KMS-11 (cell line): ENCODE data around the gene KISS1.

Experiments used
- H2AFZ ChIP-seq: fragments of 200-600 bp; sonication (generic); 2 replicates; pipeline ENCODE4 v1.6.1; 2016; ENCODE audit warnings: antibody characterized with exemption, mixed run types, low read depth
- H3K27ac ChIP-seq: fragments of 200-600 bp; sonication (generic); 2 replicates; pipeline ENCODE4 v1.6.1; 2016; ENCODE audit warnings: mild to moderate bottlenecking, mixed run types
- H3K27me3 ChIP-seq: fragments of 200-600 bp; sonication (generic); 2 replicates; pipeline ENCODE4 v1.6.1; 2017; ENCODE audit warnings: mild to moderate bottlenecking, low read depth, mixed run types, moderate library complexity; ENCODE audit not compliant: insufficient read depth
- H3K36me3 ChIP-seq: fragments of 200-600 bp; sonication (generic); 2 replicates; pipeline ENCODE4 v1.6.1; 2017; ENCODE audit warnings: mild to moderate bottlenecking, mixed run types; ENCODE audit not compliant: insufficient read depth
- H3K4me1 ChIP-seq: fragments of 200-600 bp; sonication (generic); 2 replicates; pipeline ENCODE4 v1.6.1; 2016; ENCODE audit warnings: mild to moderate bottlenecking, low read depth, mixed run types; ENCODE audit not compliant: poor library complexity, severe bottlenecking
- H3K4me2 ChIP-seq: fragments of 200-600 bp; sonication (generic); 2 replicates; pipeline ENCODE4 v1.7.0; 2016; ENCODE audit warnings: mild to moderate bottlenecking, mixed run types
- H3K4me3 ChIP-seq: fragments of 200-600 bp; sonication (generic); IDR thresholded peaks from 2 replicates; pipeline ENCODE4 v1.6.1; 2017; ENCODE audit warnings: low read depth, low read length, mixed read lengths; ENCODE audit not compliant: insufficient read depth
- H3K79me2 ChIP-seq: fragments of 200-600 bp; sonication (generic); 2 replicates; pipeline ENCODE4 v1.6.1; 2016; ENCODE audit warnings: low read depth, mixed run types; ENCODE audit not compliant: insufficient read depth
- H3K9ac ChIP-seq: fragments of 200-600 bp; sonication (generic); 2 replicates; pipeline ENCODE4 v1.6.1; 2016; ENCODE audit warnings: mild to moderate bottlenecking, mixed run types
- H4K20me1 ChIP-seq: fragments of 200-600 bp; sonication (generic); 2 replicates; pipeline ENCODE4 v1.6.1; 2016; ENCODE audit warnings: mild to moderate bottlenecking, mixed run types; ENCODE audit not compliant: insufficient read depth
- CTCF ChIP-seq: fragments of 200-600 bp; sonication (generic); conservative IDR thresholded peaks from 2 replicates; pipeline ENCODE4 v1.6.1; 2017; ENCODE audit warnings: low read depth, mild to moderate bottlenecking, antibody characterized with exemption, low read length, moderate library complexity, mixed read lengths

Gene KISS1

GRCh38 chr1:204141131-204141530, 55.2 kb downstream of the KISS1 start:
- no peak overlapping the region for H3K9ac ChIP-seq
- H3K4me1 ChIP-seq, result no peaks in the 10 kb centered on the region
- H3K4me2 ChIP-seq, result no peak overlapping the region
- peaks cover 12% of the 10 kb centered on the region; the same call in 1 of the 2 replicates for H3K27me3 ChIP-seq
- H2AFZ ChIP-seq, result no peak overlapping the region
- H3K36me3 ChIP-seq, result no peaks in the 10 kb centered on the region
- no peak overlapping the region for H3K27ac ChIP-seq
- TF ChIP-seq CTCF, result no peak
- H3K79me2 ChIP-seq, result no peaks in the 10 kb centered on the region
- no peak overlapping the region for H3K4me3 ChIP-seq
- H4K20me1 ChIP-seq, result no peaks in the 10 kb centered on the region
